ENCODE data around the gene MAP6. TPM values are rescaled to one million over a fixed set of nuclear protein-coding genes. Genes with fewer than 3 reads are reported as not detected.
A peak's percentile ranks its signal among the peaks of the same experiment; 100 is the strongest.

MAP6 gene
- total RNA-seq, 2 donors from 2014 or later = 2.6 to 3.4 TPM

GRCh38 chr11:75553182-75553581, 115.7 kb downstream of the MAP6 start:
- DNase-seq (no peak), ATAC-seq (no peak)
- intact Hi-C loops (cut with DNase I) = no loop called here
- Histone ChIP-seq H3K36me3 (replicated peaks in 1 of 2; ENCODE audit: insufficient read depth in 1 of 2, low read depth in 2 of 2) (no peaks in the 10 kb centered on the region), H3K4me1 (peaks cover 5% of the 10 kb centered on the region), H3K9me3 (no peaks in the 10 kb centered on the region), H3K27ac (no peak overlapping the region), H3K4me3 (no peak overlapping the region), H3K27me3 (no peaks in the 10 kb centered on the region)
- 73 to 88% methylated on average over 3 to 6 of the region's 6 CpGs for WGBS, 2 donors
- no peak for TF ChIP-seq POLR2A (IDR thresholded peaks at IDR 0.05)
- TF ChIP-seq, protein P1, sequence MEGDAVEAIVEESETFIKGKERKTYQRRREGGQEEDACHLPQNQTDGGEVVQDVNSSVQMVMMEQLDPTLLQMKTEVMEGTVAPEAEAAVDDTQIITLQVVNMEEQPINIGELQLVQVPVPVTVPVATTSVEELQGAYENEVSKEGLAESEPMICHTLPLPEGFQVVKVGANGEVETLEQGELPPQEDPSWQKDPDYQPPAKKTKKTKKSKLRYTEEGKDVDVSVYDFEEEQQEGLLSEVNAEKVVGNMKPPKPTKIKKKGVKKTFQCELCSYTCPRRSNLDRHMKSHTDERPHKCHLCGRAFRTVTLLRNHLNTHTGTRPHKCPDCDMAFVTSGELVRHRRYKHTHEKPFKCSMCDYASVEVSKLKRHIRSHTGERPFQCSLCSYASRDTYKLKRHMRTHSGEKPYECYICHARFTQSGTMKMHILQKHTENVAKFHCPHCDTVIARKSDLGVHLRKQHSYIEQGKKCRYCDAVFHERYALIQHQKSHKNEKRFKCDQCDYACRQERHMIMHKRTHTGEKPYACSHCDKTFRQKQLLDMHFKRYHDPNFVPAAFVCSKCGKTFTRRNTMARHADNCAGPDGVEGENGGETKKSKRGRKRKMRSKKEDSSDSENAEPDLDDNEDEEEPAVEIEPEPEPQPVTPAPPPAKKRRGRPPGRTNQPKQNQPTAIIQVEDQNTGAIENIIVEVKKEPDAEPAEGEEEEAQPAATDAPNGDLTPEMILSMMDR (IDR thresholded peaks at IDR 0.05) = no peak

DNA sequence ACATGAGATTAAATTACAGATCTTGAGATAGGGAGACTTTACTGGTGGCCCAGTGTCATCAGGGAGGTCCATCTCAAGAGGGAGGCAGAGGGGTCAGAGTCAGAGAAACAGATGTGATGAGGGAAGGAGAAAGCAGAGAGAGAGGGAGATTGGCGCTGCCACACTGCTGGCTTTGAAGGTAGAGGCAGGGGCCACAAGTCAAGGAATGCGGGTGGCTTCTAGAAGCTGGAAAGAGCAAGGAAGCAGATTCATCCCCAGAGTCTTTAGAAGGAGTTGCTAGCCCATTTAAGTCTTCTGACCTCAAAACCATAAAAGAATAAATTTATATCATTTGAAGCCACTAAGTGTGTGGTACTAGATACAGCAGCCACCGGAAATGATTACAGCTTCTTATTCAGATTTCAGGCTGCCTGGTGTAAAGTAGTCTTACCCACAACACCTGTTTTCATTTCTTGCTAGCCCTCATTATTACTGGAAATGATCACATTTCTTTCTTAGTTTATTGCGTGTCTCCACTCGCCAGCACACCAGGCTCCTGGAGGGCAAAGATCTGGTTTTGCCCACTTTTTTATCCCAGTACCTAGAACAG, 119.4 kb downstream of the MAP6 start:
- Histone ChIP-seq H3K27ac (no peak overlapping the region), H3K36me3 (replicated peaks in 1 of 2; ENCODE audit: insufficient read depth in 1 of 2, low read depth in 2 of 2) (no peaks in the 10 kb centered on the region), H3K4me1 (peaks cover 8% of the 10 kb centered on the region), H3K9me3 (no peaks in the 10 kb centered on the region), H3K27me3 (no peaks in the 10 kb centered on the region), H3K4me3 (no peak overlapping the region)
- intact Hi-C loops (cut with DNase I) = no loop called here
- TF ChIP-seq POLR2A (IDR thresholded peaks at IDR 0.05) = no peak
- TF ChIP-seq, protein P1 (IDR thresholded peaks at IDR 0.05) = no peak
- no peak for ATAC-seq
- DNase-seq = no peak
- 87 to 90% methylated on average over 5 of the region's 5 CpGs for WGBS, 2 donors

DNA sequence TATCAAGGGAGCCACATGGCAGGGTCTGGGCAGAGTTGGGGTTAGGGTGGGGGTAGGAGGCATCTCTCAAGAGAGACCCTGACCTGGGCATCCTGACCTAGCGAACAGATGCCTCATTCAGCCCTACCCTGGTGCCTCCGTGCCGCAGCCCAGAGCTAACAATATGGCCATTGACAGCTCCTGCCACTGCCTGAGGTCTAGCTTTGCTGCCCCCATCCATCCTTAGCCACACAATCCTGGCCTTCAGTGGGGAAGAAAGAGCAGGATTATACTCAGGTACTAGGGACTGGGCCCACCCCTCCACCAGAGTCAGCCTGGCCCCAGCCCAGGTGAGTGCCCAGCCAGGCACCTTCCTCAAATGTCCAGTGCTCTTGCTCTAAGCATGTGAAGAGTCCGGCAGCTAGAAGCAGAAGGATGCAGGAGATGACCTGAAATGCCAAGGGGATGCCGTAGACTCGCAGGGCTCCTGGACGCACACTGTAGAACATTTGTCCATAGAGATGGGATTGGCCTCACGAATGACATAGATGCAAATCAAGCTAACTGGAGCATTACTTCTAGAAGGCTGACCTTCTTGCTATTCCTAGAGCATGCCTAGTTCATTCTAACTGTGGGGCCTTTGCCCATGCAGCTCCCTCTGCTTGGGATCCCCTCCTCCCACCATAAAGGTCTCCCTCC, 120.1 kb downstream of the MAP6 start:
- Histone ChIP-seq H3K27me3 (no peaks in the 10 kb centered on the region), H3K27ac (no peak overlapping the region), H3K9me3 (no peaks in the 10 kb centered on the region), H3K4me1 (peaks cover 4% of the 10 kb centered on the region), H3K36me3 (replicated peaks in 1 of 2; ENCODE audit: insufficient read depth in 1 of 2, low read depth in 2 of 2) (no peaks in the 10 kb centered on the region), H3K4me3 (no peak overlapping the region)
- no peak for TF ChIP-seq POLR2A (IDR thresholded peaks at IDR 0.05)
- TF ChIP-seq, protein P1 (IDR thresholded peaks at IDR 0.05) = no peak
- intact Hi-C loops (cut with DNase I) = no loop called here
- no peak for DNase-seq
- ATAC-seq = no peak
- 87 to 94% methylated on average over 6 to 8 of the region's 8 CpGs for WGBS, 2 donors

DNA sequence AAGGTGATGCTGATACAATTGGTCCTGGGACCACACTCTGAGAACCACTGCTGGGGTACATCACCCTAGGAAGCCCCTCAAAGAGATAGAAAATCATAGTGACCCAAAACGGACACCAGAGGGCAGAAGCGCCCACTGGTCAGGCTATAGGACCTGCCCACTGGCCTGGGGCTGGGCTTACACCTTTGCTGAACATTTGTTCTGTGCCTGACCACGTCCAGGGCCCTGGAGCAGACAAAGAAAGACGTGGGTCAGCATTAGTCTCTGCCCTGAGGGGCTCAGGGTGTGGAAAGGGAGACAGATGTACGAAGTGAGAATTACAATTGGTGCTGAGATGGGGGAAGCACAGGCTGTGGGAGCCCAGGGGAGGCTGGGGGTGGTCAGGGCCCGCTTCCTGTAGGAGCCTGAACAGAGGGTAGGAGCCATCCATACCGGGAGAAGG, 121.2 kb downstream of the MAP6 start:
- Histone ChIP-seq H3K9me3 (no peaks in the 10 kb centered on the region), H3K36me3 (replicated peaks in 1 of 2; ENCODE audit: insufficient read depth in 1 of 2, low read depth in 2 of 2) (no peaks in the 10 kb centered on the region), H3K4me3 (no peak overlapping the region), H3K27ac (no peak overlapping the region), H3K27me3 (no peaks in the 10 kb centered on the region), H3K4me1 (peaks cover 3% of the 10 kb centered on the region)
- intact Hi-C loops (cut with DNase I) = no loop called here
- ATAC-seq (peak; percentile 89), DNase-seq (peak; percentile 60 to 78 (median 72))
- 20 to 30% methylated on average over 5 to 7 of the region's 7 CpGs for WGBS, 2 donors
- TF ChIP-seq, protein P1 (IDR thresholded peaks at IDR 0.05) = peak; percentile 59 to 75 (median 69)
- no peak for TF ChIP-seq POLR2A (IDR thresholded peaks at IDR 0.05)
